LNCaP clone FGC (cell line): ENCODE results near the gene EIF4E1B.
A peak's percentile ranks its signal among the peaks of the same experiment; 100 is the strongest.

Experiments used
- DNase-seq: peaks from one replicate; pipeline ENCODE4 v3.0.0-alpha.2; 2011; ENCODE audit warnings: low read depth
- H3K4me3 ChIP-seq: 2 replicates; pipeline ENCODE4 v1.5.1; 2011; ENCODE audit warnings: mild to moderate bottlenecking, low read depth, low read length, control low read depth
- TF ChIP-seq, protein P1 (sequence below): IDR thresholded peaks from 2 replicates; pipeline ENCODE4 v1.5.1; 2012; ENCODE audit warnings: mild to moderate bottlenecking; ENCODE audit not compliant: control insufficient read depth, insufficient read depth; ENCODE audit errors: extremely low read depth

Gene EIF4E1B

GRCh38 chr5:176629853-176630680 is at the start of gene EIF4E1B, which contains the start of gene SNCB:
TSS of gene EIF4E1B (plus strand) at chr5:176630675. CDS start at chr5:176642788, 12,113 bp downstream.
TSS of gene SNCB (minus strand) at chr5:176630534. CDS start at chr5:176629654, 880 bp downstream.
- TF ChIP-seq, protein P1, sequence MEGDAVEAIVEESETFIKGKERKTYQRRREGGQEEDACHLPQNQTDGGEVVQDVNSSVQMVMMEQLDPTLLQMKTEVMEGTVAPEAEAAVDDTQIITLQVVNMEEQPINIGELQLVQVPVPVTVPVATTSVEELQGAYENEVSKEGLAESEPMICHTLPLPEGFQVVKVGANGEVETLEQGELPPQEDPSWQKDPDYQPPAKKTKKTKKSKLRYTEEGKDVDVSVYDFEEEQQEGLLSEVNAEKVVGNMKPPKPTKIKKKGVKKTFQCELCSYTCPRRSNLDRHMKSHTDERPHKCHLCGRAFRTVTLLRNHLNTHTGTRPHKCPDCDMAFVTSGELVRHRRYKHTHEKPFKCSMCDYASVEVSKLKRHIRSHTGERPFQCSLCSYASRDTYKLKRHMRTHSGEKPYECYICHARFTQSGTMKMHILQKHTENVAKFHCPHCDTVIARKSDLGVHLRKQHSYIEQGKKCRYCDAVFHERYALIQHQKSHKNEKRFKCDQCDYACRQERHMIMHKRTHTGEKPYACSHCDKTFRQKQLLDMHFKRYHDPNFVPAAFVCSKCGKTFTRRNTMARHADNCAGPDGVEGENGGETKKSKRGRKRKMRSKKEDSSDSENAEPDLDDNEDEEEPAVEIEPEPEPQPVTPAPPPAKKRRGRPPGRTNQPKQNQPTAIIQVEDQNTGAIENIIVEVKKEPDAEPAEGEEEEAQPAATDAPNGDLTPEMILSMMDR: peak; percentile 20; the same call in 1 of the 2 replicates
- DNase-seq: no peak
- peak within 1 kb of the TSS; percentile 36 for H3K4me3 ChIP-seq

DNA sequence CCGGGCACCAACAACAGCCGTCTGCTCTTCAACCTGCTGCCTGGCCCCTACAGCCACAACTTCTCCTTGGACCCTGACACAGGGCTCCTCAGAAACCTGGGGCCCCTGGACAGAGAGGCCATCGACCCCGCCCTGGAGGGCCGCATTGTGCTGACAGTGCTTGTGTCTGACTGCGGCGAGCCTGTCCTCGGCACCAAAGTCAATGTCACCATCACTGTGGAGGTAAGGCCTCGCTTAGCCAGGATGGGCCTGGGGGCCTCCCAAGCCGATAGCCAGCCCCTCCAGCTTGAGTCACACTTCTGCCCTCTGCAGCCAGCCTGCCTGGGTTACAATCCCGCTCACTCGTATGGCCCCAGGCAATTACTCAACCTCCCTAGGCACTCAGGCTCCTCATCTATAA is 49.1 kb upstream of the EIF4E1B start:
- no peak for DNase-seq
- H3K4me3 ChIP-seq: no peak overlapping the region
- TF ChIP-seq, protein P1: no peak

- H3K4me3 ChIP-seq: no peak overlapping the region
- DNase-seq: no peak
- TF ChIP-seq, protein P1: no peak
Observed at GRCh38 chr5:176583076-176583475, 47.4 kb upstream of the EIF4E1B start.

GRCh38 chr5:176587398-176587797 is 43.1 kb upstream of the EIF4E1B start:
- no peak overlapping the region for H3K4me3 ChIP-seq
- TF ChIP-seq, protein P1: no peak
- no peak for DNase-seq

GRCh38 chr5:176588297-176588696 is 42.2 kb upstream of the EIF4E1B start:
- TF ChIP-seq, protein P1: no peak
- H3K4me3 ChIP-seq: no peak overlapping the region
- DNase-seq: no peak

DNA sequence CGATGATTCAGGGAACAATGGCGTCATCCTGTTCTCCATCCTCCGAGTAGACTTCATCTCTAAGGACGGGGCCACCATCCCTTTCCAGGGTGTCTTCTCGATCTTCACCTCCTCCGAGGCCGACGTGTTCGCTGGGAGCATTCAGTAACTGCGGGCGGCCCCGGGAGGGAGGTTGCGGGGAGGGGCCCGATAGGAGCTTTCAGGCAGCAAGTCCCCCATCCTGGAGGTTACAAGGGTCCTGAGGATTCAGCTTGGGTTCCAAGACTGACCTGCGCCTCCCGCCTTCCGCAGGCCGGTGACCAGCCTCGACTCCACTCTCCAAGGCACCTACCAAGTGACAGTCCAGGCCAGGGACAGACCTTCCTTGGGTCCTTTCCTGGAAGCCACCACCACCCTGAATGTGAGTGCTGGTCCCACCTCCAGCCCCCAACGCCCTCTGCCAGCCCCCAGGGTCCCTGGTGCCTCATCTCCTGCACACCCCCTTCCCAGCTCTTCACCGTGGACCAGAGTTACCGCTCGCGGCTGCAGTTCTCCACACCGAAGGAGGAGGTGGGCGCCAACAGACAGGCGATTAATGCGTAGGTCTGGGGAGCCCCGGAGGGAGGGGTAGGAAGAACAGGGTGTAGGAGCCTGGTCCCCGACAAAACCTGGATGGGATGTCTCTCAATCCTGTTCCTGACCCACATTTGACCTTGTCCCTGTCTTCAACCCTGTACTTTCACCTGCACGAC is 41.3 kb upstream of the EIF4E1B start:
- H3K4me3 ChIP-seq: no peak overlapping the region
- no peak for DNase-seq
- TF ChIP-seq, protein P1: no peak
